ENCODE measurements around the gene PLPP1. TPM values are rescaled to one million over a fixed set of nuclear protein-coding genes. Genes with fewer than 3 reads are reported as not detected.

Gene PLPP1
- total RNA-seq, 3 donors from 2014 or later, result 88.8 to 132 (median 122) TPM

DNA sequence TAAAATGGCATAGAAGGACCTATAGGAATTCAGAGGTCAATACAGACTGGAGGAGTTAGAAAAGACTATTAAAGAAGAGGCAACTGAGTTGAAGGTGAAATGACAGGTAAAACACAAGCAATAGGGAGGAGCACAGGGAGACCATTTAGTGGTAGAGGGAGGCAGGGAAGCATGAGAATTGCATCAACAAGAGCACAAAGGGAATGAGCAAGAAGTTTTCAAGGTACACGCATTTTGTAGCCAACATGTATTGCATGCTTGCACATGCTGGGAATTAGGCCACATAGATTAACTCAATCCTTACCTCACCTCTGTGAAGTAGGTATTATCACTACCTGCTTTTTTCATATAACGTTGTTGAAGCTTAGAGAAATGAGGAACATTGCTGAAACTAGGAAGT is 42.3 kb downstream of the PLPP1 start:
- ATAC-seq, result no peak
- Histone ChIP-seq H3K36me3 (ENCODE audit: low read depth) (no peaks in the 10 kb centered on the region), H3K4me1 (ENCODE audit: low read depth) (peaks cover 15% of the 10 kb centered on the region), H3K9me3 (no peaks in the 10 kb centered on the region), H3K4me3 (no peak overlapping the region)
- no peak for DNase-seq
- intact Hi-C loops (cut with DNase I, micrococcal nuclease), result no loop called here
- TF ChIP-seq, protein P1, sequence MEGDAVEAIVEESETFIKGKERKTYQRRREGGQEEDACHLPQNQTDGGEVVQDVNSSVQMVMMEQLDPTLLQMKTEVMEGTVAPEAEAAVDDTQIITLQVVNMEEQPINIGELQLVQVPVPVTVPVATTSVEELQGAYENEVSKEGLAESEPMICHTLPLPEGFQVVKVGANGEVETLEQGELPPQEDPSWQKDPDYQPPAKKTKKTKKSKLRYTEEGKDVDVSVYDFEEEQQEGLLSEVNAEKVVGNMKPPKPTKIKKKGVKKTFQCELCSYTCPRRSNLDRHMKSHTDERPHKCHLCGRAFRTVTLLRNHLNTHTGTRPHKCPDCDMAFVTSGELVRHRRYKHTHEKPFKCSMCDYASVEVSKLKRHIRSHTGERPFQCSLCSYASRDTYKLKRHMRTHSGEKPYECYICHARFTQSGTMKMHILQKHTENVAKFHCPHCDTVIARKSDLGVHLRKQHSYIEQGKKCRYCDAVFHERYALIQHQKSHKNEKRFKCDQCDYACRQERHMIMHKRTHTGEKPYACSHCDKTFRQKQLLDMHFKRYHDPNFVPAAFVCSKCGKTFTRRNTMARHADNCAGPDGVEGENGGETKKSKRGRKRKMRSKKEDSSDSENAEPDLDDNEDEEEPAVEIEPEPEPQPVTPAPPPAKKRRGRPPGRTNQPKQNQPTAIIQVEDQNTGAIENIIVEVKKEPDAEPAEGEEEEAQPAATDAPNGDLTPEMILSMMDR (IDR thresholded peaks at IDR 0.05), result no peak

DNA sequence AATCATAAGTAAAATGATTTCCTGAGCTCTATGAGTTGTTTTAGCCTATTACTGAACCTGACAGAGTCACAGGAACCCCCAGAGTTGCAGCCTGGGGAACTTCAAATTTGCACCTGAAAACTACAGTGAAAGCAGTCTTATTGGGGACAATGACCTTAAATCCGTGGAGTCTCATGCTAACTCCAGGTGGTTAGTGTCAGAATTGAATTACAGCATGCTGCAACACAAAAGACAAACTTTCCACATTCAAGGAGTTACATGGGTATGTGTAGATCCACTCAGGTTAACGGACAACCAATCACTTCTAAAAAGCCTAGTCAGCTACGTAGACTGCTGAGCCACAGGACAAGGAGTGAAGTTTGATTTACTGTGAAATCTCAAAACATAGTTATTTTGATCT is 49.7 kb downstream of the PLPP1 start:
- intact Hi-C loops (cut with DNase I, micrococcal nuclease), result no loop called here
- DNase-seq, result no peak

DNA sequence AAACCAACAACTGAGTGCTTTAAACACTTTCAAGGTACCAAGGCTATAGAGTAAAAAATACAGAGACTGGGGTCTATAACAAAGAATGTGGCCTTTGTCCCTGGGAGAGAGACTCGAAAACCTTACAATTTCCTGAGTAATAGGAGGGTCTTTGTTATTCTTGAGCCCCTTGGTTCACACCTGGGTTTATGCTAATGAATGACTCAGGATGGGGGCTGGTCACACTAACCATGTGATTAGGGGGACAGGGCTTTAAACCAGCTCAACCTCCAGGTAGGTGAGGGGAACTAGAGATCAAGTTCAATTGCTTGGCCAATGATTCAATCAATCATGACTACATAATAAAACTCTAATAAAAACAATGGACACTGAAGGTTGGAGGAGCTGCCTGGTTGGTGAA is 50.2 kb downstream of the PLPP1 start:
- DNase-seq, result no peak
- TF ChIP-seq, protein P1 (IDR thresholded peaks at IDR 0.05), result no peak
- Histone ChIP-seq H3K4me3 (no peak overlapping the region), H3K9me3 (no peaks in the 10 kb centered on the region), H3K4me1 (ENCODE audit: low read depth) (no peaks in the 10 kb centered on the region), H3K36me3 (ENCODE audit: low read depth) (no peaks in the 10 kb centered on the region)
- ATAC-seq, result no peak
- intact Hi-C loops (cut with DNase I, micrococcal nuclease), result no loop called here

More for the DNA sequence above, 49.7 kb downstream of the PLPP1 start:
- TF ChIP-seq, protein P1 (IDR thresholded peaks at IDR 0.05), result no peak
- Histone ChIP-seq H3K9me3 (no peaks in the 10 kb centered on the region), H3K4me3 (no peak overlapping the region), H3K4me1 (ENCODE audit: low read depth) (no peaks in the 10 kb centered on the region), H3K36me3 (ENCODE audit: low read depth) (no peaks in the 10 kb centered on the region)
- no peak for ATAC-seq

DNA sequence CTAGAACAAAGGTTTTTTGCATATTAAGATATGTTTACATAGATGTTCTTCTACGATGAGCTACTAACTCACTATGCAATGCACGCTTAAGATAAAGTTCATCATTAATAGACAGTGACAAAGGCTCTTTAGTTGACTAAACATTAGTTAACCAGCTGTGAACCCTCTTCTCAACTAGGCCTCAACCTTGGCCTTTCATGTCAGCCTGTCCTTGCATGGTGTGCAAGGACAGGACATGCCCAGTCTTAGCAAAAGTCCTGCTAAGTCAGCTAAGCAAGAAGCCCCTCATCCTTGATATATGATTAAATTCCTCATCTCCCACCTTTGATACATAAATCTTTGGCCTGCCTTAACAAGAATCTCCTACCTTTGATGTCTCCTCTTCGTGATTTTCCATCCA is 50.9 kb downstream of the PLPP1 start:
- ATAC-seq (no peak), DNase-seq (no peak)
- Histone ChIP-seq H3K36me3 (ENCODE audit: low read depth) (no peaks in the 10 kb centered on the region), H3K4me3 (no peak overlapping the region), H3K9me3 (no peaks in the 10 kb centered on the region), H3K4me1 (ENCODE audit: low read depth) (no peaks in the 10 kb centered on the region)
- intact Hi-C loops (cut with DNase I, micrococcal nuclease), result no loop called here
- TF ChIP-seq, protein P1 (IDR thresholded peaks at IDR 0.05), result no peak

DNA sequence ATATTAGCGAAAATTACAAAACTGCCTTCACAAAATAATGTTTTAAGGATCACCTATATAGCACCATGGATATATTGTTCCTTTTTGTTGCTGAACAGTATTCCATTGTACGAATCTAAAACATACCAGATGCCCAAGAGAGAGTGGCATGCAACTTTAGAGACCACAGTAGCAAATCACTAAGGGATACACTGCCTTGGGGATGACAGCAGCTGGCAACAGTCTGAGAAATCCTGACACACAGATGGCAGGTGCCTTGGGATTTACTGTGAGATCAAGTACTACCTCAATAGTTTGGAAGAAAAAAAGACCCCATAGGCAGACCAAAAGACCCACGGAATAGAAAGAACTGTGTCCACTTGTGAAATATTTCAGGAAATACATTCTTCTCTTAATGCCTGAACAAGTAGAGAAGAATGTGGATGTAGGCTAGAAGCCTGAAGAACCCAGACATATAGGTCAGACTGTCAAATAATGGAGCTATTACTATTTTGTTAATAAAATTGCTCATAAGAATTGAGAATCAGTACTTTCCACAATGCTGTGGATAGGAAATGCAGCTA is 53.4 kb downstream of the PLPP1 start:
- Histone ChIP-seq H3K9me3 (no peaks in the 10 kb centered on the region), H3K4me1 (ENCODE audit: low read depth) (no peaks in the 10 kb centered on the region), H3K4me3 (no peak overlapping the region), H3K36me3 (ENCODE audit: low read depth) (no peaks in the 10 kb centered on the region)
- intact Hi-C loops (cut with DNase I, micrococcal nuclease), result no loop called here
- TF ChIP-seq, protein P1 (IDR thresholded peaks at IDR 0.05), result no peak
- ATAC-seq, result no peak
- DNase-seq, result no peak

DNA sequence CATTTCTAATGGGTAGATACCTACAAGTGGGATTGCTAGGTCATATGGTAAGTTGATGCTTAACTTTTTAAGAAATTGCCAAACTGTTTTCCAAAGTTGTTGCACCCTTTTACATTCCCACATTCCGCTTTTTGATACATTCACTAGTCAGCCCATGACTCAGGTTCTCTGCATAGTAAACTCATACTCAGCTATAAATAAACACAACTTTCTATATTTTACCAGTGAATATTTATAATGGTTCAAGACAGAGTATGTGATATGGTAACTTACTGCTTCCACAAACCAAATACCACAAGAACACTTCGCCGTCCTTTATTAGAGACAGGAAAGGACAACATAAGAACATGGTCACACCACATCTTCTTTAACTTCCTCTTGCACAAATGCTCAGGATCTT is 54.0 kb downstream of the PLPP1 start:
- Histone ChIP-seq H3K36me3 (ENCODE audit: low read depth) (no peaks in the 10 kb centered on the region), H3K4me3 (no peak overlapping the region), H3K9me3 (no peaks in the 10 kb centered on the region), H3K4me1 (ENCODE audit: low read depth) (no peaks in the 10 kb centered on the region)
- DNase-seq (no peak), ATAC-seq (no peak)
- TF ChIP-seq, protein P1 (IDR thresholded peaks at IDR 0.05), result no peak
- intact Hi-C loops (cut with DNase I, micrococcal nuclease), result no loop called here

Data from mucosa of descending colon (tissue), 3 donors.